ENCODE measurements around the gene ARFGAP3.

ARFGAP3 gene

GRCh38 chr22:42817556-42817955, 39.5 kb downstream of the ARFGAP3 start:
- Histone ChIP-seq H3K9me3 (replicated peaks in 1 of 11) (peaks cover 9 to 15% (median 14%) of the 10 kb centered on the region in 11 experiments; a peak in 21 of 22 replicates), H3K36me3 (peaks cover 47 to 80% (median 56%) of the 10 kb centered on the region in 11 experiments), H3K27ac (no peak overlapping the region), H3K4me2 (no peak overlapping the region), H3K4me1 (peaks cover 0 to 25% (median 19%) of the 10 kb centered on the region in 10 experiments; a peak in 15 of 20 replicates), H3K9ac (no peak overlapping the region), H3K4me3 (no peak overlapping the region), H4K20me1 (peaks cover 0 to 18% (median 0%) of the 10 kb centered on the region in 11 experiments; a peak in 3 of 22 replicates), H3K27me3 (no peaks in the 10 kb centered on the region)
- TF ChIP-seq Cebpa-rat (IDR thresholded peaks at IDR 0.05): no peak

- Histone ChIP-seq H3K4me1 (peaks cover 0 to 25% (median 19%) of the 10 kb centered on the region in 10 experiments; a peak in 15 of 20 replicates), H3K27ac (no peak overlapping the region)
Observed at GRCh38 chr22:42816336-42816735, 40.7 kb downstream of the ARFGAP3 start.

GRCh38 chr22:42814616-42815015, 42.5 kb downstream of the ARFGAP3 start:
- H3K4me2 ChIP-seq: peak overlapping the region in 6 of 11 experiments; percentile 4 to 51 (median 32); a peak in 10 of 22 replicates
- peaks cover 0 to 17% (median 12%) of the 10 kb centered on the region in 10 experiments; a peak in 13 of 20 replicates for H3K4me1 ChIP-seq
- no peak for TF ChIP-seq Cebpa-rat (IDR thresholded peaks at IDR 0.05)
- no peaks in the 10 kb centered on the region for H3K9me3 ChIP-seq (replicated peaks in 1 of 11)
- 0 out of 22 replicates have a peak overlapping the region, but pooled peaks of 2 of the 11 experiments have one; percentile 19 to 23 for H3K27ac ChIP-seq
- H3K27me3 ChIP-seq: no peaks in the 10 kb centered on the region
- peaks cover 55 to 87% (median 66%) of the 10 kb centered on the region in 11 experiments for H3K36me3 ChIP-seq
- H3K9ac ChIP-seq: no peak overlapping the region
- peaks cover 0 to 18% (median 0%) of the 10 kb centered on the region in 11 experiments; a peak in 3 of 22 replicates for H4K20me1 ChIP-seq
- H3K4me3 ChIP-seq: no peak overlapping the region

More at GRCh38 chr22:42816336-42816735, 40.7 kb downstream of the ARFGAP3 start:
- Histone ChIP-seq H3K9me3 (replicated peaks in 1 of 11) (peaks cover under 1 to 5% (median 2%) of the 10 kb centered on the region in 11 experiments; a peak in 18 of 22 replicates), H3K36me3 (peaks cover 47 to 80% (median 56%) of the 10 kb centered on the region in 11 experiments), H4K20me1 (peaks cover 0 to 18% (median 0%) of the 10 kb centered on the region in 11 experiments; a peak in 3 of 22 replicates), H3K4me2 (no peak overlapping the region), H3K27me3 (no peaks in the 10 kb centered on the region), H3K9ac (no peak overlapping the region), H3K4me3 (no peak overlapping the region)
- TF ChIP-seq Cebpa-rat (IDR thresholded peaks at IDR 0.05): no peak

GRCh38 chr22:42814215-42814614, 42.9 kb downstream of the ARFGAP3 start:
- no peaks in the 10 kb centered on the region for H3K9me3 ChIP-seq (replicated peaks in 1 of 11)
- peaks cover 57 to 87% (median 68%) of the 10 kb centered on the region in 11 experiments for H3K36me3 ChIP-seq
- H3K27me3 ChIP-seq: no peaks in the 10 kb centered on the region
- H3K4me2 ChIP-seq: peak overlapping the region in 6 of 11 experiments; percentile 4 to 51 (median 32); a peak in 10 of 22 replicates
- peaks cover 0 to 15% (median 0%) of the 10 kb centered on the region in 11 experiments; a peak in 3 of 22 replicates for H4K20me1 ChIP-seq
- 0 out of 22 replicates have a peak overlapping the region, but pooled peaks of 2 of the 11 experiments have one; percentile 19 to 23 for H3K27ac ChIP-seq
- no peak overlapping the region for H3K4me3 ChIP-seq
- H3K9ac ChIP-seq: no peak overlapping the region
- no peak for TF ChIP-seq Cebpa-rat (IDR thresholded peaks at IDR 0.05)
- H3K4me1 ChIP-seq: peaks cover 0 to 13% (median 8%) of the 10 kb centered on the region in 10 experiments; a peak in 16 of 20 replicates

GRCh38 chr22:42813501-42813900, 43.6 kb downstream of the ARFGAP3 start:
- H3K9ac ChIP-seq: no peak overlapping the region
- peaks cover 64 to 93% (median 74%) of the 10 kb centered on the region in 11 experiments for H3K36me3 ChIP-seq
- no peak for TF ChIP-seq Cebpa-rat (IDR thresholded peaks at IDR 0.05)

GRCh38 chr22:42811459-42811858, 45.6 kb downstream of the ARFGAP3 start:
- H3K4me3 ChIP-seq: no peak overlapping the region
- H3K4me2 ChIP-seq: no peak overlapping the region
- peaks cover 0 to 11% (median 0%) of the 10 kb centered on the region in 11 experiments; a peak in 2 of 22 replicates for H4K20me1 ChIP-seq
- no peak overlapping the region for H3K9ac ChIP-seq
- H3K27me3 ChIP-seq: no peaks in the 10 kb centered on the region
- no peak for TF ChIP-seq Cebpa-rat (IDR thresholded peaks at IDR 0.05)
- H3K9me3 ChIP-seq (replicated peaks in 1 of 11): no peaks in the 10 kb centered on the region
- H3K27ac ChIP-seq: no peak overlapping the region
- H3K4me1 ChIP-seq: peaks cover 12 to 25% (median 15%) of the 10 kb centered on the region in 10 experiments
- H3K36me3 ChIP-seq: peaks cover 77 to 100% (median 91%) of the 10 kb centered on the region in 11 experiments

More at GRCh38 chr22:42813501-42813900, 43.6 kb downstream of the ARFGAP3 start:
- no peak overlapping the region for H3K27ac ChIP-seq
- H3K27me3 ChIP-seq: no peaks in the 10 kb centered on the region
- no peak overlapping the region for H3K4me3 ChIP-seq
- H3K4me2 ChIP-seq: no peak overlapping the region
- H3K9me3 ChIP-seq (replicated peaks in 1 of 11): no peaks in the 10 kb centered on the region
- H4K20me1 ChIP-seq: peaks cover 0 to 11% (median 0%) of the 10 kb centered on the region in 11 experiments; a peak in 2 of 22 replicates
- H3K4me1 ChIP-seq: peaks cover 7 to 16% (median 12%) of the 10 kb centered on the region in 10 experiments

- TF ChIP-seq Cebpa-rat (IDR thresholded peaks at IDR 0.05): no peak
- H3K4me2 ChIP-seq: peak overlapping the region in 10 of 11 experiments; percentile 3 to 68 (median 48); a peak in 16 of 22 replicates
- H3K9ac ChIP-seq: 0 out of 22 replicates have a peak overlapping the region, but pooled peaks of 1 of the 11 experiments have one; percentile 32
- H3K36me3 ChIP-seq: peaks cover 85 to 99% (median 92%) of the 10 kb centered on the region in 11 experiments
- no peaks in the 10 kb centered on the region for H3K27me3 ChIP-seq
- H3K27ac ChIP-seq: peak overlapping the region in 1 of 11 experiments; percentile 13; a peak in 2 of 22 replicates
- no peaks in the 10 kb centered on the region for H3K9me3 ChIP-seq (replicated peaks in 1 of 11)
- H4K20me1 ChIP-seq: peaks cover 0 to 18% (median 0%) of the 10 kb centered on the region in 11 experiments; a peak in 7 of 22 replicates
- H3K4me1 ChIP-seq: peaks cover 10 to 54% (median 32%) of the 10 kb centered on the region in 10 experiments
- no peak overlapping the region for H3K4me3 ChIP-seq
Observed at GRCh38 chr22:42808521-42808920, 48.6 kb downstream of the ARFGAP3 start.

GRCh38 chr22:42807185-42807584, 49.9 kb downstream of the ARFGAP3 start:
- peaks cover 17 to 57% (median 38%) of the 10 kb centered on the region in 10 experiments for H3K4me1 ChIP-seq
- no peaks in the 10 kb centered on the region for H3K9me3 ChIP-seq (replicated peaks in 1 of 11)
- H4K20me1 ChIP-seq: peaks cover 0 to 23% (median 0%) of the 10 kb centered on the region in 11 experiments; a peak in 7 of 22 replicates
- H3K9ac ChIP-seq: 0 out of 22 replicates have a peak overlapping the region, but pooled peaks of 1 of the 11 experiments have one; percentile 14
- H3K36me3 ChIP-seq: peaks cover 72 to 95% (median 87%) of the 10 kb centered on the region in 11 experiments
- no peak overlapping the region for H3K4me2 ChIP-seq
- TF ChIP-seq Cebpa-rat (IDR thresholded peaks at IDR 0.05): no peak
- H3K27ac ChIP-seq: no peak overlapping the region
- H3K4me3 ChIP-seq: no peak overlapping the region
- no peaks in the 10 kb centered on the region for H3K27me3 ChIP-seq
